ENCODE data around the gene MYPN.
"Not testable (repeated sequence)": the region's sequence is repeated elsewhere in the genome, so short reads cannot be mapped to it uniquely, and the experiment has no call there.

Gene MYPN, protein sequence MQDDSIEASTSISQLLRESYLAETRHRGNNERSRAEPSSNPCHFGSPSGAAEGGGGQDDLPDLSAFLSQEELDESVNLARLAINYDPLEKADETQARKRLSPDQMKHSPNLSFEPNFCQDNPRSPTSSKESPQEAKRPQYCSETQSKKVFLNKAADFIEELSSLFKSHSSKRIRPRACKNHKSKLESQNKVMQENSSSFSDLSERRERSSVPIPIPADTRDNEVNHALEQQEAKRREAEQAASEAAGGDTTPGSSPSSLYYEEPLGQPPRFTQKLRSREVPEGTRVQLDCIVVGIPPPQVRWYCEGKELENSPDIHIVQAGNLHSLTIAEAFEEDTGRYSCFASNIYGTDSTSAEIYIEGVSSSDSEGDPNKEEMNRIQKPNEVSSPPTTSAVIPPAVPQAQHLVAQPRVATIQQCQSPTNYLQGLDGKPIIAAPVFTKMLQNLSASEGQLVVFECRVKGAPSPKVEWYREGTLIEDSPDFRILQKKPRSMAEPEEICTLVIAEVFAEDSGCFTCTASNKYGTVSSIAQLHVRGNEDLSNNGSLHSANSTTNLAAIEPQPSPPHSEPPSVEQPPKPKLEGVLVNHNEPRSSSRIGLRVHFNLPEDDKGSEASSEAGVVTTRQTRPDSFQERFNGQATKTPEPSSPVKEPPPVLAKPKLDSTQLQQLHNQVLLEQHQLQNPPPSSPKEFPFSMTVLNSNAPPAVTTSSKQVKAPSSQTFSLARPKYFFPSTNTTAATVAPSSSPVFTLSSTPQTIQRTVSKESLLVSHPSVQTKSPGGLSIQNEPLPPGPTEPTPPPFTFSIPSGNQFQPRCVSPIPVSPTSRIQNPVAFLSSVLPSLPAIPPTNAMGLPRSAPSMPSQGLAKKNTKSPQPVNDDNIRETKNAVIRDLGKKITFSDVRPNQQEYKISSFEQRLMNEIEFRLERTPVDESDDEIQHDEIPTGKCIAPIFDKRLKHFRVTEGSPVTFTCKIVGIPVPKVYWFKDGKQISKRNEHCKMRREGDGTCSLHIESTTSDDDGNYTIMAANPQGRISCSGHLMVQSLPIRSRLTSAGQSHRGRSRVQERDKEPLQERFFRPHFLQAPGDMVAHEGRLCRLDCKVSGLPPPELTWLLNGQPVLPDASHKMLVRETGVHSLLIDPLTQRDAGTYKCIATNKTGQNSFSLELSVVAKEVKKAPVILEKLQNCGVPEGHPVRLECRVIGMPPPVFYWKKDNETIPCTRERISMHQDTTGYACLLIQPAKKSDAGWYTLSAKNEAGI (N-terminal part only)
- 0 reads per million in 2 donors for total RNA-seq

DNA sequence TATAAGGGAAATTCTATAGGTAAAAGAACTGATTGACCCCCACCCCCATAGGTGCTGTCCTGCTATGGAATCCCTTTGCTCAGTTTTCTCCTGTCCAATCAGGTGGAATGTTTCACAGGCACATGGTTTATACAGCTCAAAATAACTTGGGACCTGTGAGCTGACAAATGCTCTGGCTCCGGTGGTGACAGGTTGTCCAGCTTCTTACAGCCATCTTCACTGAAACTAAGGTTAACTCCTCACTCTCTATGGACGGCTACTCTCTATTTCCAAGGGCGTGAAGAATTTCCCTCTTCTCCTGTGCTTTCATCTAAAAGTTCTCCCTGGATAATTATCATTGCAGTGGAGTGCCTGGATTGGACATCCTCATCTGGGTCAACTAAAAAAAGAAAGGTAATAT is at the start of gene MYPN:
Gene MYPN (plus strand): TSS at position 158 of the 400 bp plus-strand sequence. CDS start 11,951 bp downstream, outside the sequence.
- no peak for DNase-seq

DNA sequence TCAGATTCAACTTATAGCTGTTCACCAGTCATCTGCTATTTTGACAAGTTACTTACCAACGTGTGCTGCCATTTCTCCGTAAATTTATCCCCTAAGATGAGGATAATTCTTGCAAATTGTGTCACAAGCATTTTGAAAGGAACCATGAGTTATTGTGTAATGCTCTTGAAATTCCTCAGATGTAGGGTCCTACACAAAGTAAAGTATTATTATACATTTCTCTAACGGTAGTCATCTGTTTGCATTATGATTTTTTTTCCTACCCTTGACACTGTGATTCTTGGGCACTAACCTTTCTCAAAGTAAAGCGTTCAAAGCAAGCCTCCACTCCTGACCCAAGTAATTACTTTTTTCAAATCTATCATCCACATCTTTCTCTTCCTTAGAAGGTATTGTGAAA is 42.3 kb upstream of the MYPN start:
- no peak for DNase-seq

DNA sequence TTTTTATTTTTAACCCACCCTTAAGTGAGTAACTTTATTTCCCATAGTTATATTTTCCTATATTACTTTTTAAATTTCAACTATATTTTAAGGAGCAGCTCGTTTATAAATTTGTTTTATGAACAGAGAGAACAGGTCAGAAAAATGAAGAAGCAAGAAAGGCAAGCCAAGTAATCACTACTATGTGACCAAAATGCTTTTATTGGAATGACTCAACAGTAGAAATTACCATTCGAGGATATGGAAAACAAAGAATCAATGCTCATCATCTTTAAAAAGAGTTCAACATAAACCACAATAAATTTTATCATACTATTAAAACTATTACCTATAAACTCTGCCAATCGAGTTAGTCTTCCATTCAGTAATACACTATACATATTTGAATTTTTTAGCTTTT is 41.8 kb upstream of the MYPN start:
- DNase-seq: peak in 1 of 5 experiments; percentile 7

DNA sequence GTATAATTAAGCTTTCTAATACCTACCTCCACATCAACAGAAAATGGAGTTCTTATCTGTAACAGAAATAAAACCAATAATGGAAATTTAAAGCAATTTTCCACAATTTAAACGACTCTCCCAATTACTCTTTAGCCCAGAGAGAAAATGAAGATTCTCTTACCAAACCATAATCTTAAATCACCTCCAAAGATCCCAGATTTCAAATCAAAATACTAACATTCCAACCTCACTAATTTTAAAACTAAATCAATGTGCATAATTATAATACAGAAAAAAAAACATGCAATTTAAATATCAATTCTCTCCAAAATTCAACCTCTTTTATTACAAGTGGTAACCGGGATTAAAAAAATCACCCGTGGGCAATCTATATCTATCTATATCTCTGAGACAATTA is 35.7 kb upstream of the MYPN start:
- no peak for DNase-seq

DNA sequence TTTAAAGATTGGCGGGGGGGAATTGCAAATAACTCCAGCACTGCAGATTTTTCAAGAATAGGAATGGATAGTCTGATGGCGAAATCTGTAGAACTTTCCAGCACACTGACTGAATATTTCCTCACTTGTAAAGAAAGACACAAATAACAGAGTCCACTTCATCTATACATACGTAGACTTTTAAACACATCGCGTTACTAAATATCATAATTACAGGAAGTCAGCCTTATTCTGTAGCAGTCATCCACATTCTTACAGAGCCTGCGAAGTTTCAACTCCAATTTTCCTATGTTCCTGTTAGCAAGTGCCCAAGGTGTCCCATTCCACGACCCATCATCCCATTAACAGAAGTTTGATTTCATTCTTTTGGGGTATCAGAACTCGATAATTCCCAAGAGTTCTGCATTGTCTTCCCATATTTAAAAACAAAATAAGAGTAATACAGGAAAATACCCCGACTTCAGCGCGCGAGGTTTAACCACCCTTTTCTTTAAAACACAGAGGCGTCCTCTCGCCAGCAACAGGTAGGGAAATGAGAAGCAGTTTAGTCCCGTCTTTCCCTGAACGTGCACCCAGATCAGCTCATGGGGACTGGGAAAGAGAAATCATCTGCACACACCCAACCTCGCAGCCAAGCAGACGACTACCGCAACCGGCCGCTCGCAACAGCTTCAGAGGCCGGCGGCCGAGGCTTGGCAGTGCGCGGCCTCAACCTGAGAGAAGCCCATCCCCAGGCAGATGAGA is 35.1 kb upstream of the MYPN start:
- peak in 1 of 5 experiments; percentile 25 for DNase-seq

DNA sequence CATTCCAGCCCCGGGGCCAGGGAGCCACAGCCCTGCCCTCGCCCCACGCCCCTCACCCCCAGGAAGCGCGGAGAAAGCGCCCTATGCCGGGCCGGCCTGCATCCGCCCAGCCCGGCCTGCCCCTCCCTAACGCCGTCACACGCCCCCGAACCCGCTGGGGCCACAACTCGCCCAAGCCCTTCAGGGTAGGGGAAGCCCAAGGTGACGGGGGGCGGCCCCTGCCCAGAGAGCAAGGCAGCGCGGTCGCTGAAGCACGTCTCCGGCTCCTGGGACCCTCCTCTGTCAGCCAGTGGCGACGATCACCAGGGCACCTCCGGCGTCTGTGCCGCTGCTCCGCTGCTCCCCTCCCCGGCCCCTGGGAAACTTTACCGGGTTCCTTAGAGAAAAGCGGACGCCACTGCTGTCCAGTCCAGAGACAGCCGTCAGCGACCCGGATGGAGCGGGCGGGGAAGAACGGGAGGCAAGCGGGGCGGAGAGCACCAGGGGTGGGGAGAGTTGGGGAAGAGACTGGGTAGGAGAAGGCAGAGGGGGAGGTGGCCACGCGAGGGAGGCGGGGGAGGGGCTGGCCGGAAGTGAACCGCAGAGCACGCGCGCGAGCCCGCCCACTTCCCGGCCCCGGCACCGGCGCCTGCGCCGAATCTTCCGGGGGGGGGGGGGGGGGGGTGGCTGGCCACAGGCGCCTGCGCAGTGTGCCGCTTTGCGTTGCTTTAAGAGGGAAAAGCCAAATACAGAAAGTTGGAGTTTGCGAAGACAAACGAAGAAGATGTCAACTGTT is 34.3 kb upstream of the MYPN start, which contains the start of gene HERC4:
Gene HERC4 (minus strand): TSS at position 509 of the 775 bp plus-strand sequence. CDS start 2,175 bp downstream, outside the sequence.
- peak; percentile 81 to 95 (median 87) for DNase-seq

DNA sequence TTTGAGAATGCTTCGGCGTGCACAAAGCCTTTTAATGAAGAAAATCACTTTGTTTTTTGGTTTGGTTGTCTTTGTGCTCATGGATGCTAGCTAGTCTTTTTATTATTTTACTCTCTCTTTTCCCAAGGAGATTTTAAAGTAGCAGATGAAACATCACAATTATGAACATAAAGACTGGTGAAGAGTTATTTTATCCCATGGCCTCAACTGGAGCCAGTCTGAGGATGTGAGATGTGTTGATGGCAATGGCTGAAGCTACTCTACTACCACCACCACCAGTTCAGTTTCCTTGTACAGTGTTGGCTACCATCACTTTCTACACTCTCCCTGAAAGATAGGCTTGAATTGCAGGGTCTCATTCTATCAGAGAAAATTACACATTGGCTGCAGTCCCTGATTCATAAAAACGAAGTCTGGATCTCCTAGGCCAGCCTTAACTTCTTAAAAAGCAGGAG is 33.7 kb upstream of the MYPN start:
- DNase-seq: no peak

DNA sequence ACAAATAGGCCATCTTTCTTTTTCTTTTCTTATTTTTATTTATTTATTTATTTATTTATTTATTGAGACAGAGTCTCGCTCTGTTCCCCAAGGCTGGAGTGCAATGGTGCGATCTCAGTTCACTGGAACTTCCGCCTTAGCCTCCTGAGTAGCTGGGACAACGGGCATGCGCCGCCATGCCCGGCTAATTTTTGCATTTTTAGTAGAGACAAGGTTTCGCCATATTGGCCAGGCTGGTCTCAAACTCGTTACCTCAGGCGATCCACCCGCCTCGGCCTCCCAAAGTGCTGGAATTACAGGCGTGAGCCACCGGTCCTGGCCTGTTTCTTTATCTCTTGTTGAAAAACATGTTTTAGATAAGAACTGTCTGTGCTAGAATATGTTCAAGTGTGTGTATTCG is 33.2 kb upstream of the MYPN start:
- not testable (repeated sequence) for DNase-seq

DNA sequence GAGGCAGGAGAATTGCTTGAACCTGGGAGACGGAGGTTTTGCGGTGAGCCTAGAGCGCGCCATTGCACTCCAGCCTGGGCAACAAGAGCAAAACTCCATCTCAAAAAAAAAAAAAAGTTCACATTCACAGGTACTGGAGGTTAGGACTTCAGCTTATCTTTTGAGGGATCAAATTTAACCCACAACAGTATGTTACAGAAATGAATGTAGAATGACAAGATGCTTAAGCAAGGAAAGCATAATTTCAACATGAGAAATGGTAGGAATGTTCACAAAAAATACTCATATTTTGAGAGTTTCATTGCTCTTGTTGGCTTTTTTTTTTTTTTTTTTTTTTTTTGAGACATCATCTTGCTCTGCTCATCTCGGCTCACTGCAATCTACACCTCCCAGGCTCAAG is 32.3 kb upstream of the MYPN start:
- peak in 1 of 5 experiments; percentile 87 for DNase-seq

DNA sequence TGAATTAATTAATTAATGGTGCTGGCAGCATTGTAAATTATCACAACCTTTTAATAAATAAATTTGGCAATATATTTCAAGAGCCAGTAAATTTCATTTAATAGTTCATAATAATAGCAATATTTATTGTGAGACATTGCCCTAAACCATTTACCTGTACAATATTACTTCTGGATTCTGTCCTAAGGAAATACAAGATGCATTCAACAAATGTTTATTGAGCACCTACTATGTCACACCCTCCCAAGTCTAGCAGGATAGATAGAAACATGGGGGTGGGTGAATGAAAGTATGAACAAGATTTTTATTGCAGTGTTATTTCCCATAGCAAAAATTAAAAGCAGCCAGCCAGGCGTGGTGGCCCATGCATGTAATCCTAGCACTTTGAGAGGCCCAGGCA is 29.9 kb upstream of the MYPN start:
- DNase-seq: no peak

DNA sequence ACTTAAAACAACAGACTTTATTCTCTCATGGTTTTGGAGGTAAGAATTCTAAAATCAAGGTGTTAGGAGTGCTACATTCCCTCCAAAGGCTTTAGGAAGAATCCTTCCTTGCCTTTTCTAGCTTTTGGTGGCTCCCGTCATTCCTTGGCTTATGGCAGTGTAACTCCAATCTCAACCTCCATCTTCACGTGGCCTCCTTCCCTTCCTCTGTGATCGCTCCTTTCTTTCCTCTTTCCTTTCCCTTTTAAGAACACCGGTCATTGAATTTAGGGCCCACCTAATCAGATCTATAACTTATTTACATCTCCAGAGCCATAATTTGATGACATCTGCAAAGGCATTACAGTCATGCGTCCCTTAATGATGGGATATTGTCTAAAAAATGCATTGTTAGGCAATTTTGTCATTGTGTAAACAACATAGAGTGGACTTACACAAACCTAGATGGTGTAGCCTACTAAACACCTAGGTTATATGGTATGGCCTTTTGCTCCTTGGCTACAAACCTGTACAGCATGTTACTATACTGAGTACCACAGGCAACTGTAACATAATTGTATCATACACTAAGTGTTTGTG is 28.3 kb upstream of the MYPN start:
- no peak for DNase-seq

DNA sequence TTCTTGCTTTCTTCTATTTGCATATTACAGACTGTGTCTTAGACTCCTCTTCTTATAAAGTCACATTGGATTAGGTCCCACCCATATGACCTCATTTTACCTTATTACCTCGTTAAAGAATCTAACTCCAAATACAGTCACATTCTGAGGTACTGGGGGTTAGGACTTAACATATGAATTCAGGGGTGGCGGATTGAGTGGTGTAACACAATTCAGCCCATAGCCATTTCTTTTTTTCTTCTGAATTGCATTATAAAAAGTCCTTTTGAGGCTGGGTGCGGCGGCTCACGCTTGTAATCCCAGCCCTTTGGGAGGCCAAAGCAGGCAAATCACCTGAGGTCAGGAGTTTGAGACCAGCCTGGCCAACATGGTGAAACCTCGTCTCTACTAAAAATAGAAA is 27.4 kb upstream of the MYPN start:
- DNase-seq: no peak

DNA sequence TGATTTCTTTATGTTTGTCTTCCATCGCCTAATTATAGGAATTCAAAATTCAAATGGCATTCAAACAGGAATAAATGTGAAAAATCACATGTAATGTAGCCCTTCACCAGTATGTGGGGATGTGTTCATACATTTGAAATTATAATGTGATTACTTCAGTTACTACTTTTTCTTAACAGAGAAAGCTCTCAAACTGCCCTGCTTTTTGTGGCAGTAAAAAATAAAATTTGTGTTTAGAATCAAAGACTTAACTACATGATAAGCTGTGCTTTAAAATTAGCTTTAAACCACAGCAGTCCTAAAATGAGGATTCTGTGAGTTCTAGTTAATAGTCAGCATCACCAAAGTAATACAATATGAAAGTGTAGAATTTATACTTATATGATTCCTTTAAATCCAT is 26.4 kb upstream of the MYPN start:
- no peak for DNase-seq

DNA sequence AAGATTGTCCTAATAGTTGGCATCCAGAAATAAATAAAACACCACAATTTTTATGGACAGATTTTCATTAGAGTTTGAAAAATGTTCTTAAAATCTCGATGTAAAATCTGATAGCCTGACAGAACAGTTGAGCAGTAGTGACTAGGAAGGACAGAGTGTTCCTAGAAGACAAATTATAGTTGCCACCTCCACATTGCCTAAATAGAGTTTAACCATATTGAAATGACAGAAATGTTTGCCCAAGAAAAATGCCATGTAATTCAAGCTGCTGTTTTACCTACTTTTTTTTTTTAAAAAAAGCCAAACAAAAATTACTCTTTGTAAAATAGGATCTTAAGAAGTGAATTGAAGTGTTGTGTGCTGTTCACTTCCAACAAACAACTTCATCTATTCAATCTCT is 25.3 kb upstream of the MYPN start:
- DNase-seq: no peak

DNA sequence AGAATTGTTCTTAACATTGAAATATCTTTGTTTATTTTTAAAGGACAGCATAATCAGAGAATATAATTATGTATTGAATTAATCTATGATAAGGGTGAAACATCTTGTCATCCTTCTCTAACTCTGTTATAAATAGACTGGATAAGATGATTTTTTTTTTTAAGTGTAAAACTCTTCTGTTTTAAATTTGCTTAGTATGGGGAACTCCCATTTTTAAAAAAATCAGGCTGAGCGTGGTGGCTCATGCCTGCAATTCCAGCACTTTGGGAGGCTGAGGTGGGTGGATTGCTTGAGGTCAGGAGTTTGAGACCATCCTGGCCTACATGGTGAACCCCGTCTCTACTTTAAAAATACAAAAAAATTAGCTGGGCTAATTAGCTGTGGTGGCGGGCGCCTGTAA is 24.8 kb upstream of the MYPN start:
- DNase-seq: no peak

DNA sequence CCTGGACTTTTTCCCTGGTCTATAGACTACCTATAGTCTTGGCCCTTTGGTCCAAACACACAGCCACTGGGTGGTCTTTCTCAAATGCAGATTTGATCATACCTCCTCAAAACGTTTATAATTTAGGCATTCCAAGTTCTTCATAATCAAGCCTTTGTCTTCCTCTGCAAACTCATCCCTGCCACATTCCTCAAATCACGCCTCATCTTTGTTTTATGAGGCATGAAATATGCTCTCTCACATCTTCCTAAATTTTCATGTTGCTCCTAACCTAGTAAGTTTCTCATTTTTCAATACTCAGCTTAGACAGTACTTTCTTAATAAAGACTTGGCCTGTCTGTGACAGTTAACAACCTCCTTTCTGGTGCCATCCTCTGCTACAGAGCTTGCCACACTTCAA is 23.3 kb upstream of the MYPN start:
- no peak for DNase-seq

DNA sequence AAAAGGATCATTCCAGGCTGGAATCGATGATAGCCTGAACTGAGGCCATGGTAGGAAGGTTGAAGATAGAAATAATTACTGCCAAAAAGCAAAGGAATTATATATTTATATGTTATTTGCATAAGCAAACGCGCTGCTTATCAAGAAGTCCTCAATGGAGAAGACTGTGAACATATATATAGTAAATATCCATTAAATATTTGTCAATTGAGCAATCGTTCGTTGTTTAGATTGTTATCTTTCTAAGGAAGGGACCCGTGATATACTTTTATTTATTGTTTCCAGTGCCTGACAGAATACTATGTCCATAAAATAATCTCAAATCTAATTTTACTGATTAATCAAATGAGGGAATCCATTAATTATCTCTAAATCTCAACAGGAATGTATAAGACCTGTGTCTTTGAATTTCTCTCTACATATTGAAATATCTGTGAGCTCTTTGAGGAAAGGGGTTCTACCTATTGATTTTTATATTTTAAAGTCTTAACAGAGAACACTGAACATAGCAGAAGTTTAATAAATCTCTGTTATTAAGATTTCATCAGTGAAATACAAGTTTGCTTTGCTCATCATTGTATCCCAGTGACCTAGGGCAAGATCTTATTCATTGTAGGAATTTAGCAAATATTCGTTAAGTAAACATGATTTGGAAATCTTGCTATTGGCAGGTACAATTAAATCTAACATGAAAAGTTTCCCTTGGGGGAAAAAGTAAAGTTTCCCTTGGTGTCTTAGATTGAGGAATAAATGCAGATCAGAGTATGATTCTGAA is 22.2 kb upstream of the MYPN start:
- no peak for DNase-seq

DNA sequence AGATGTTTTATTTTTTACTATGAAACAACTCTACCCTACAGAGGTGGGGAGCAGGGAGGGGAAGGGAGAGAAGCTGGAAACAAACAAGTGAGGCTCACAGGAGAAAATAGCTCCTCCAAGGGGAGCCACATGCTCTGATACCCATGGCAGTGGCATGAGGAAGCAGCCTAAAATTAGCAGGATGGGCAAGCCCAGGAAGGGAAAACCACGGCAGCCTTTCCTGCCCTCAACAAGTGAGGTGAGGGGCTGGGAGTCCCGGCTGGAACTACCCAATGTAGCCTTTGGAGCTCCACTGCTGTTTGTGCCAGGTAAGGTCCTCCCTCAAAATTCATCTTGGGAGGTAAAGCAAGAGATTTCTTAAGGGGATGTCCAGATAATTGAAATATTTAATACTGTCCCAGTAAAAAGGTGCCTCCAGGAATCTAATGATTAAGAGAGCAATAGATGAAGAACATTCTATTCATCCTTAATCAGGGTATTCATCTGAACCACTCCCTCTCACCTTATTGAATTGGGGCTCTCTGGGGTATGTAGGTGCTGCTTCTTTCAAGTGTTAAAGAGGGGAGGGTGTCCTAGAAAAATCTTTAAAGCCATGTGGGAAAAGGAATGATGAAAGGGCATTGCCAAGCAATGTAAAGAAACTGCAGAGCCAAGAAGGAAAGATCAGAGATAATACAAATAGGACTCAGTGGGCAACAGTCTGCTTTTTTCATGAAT is 21.4 kb upstream of the MYPN start:
- no peak for DNase-seq

DNA sequence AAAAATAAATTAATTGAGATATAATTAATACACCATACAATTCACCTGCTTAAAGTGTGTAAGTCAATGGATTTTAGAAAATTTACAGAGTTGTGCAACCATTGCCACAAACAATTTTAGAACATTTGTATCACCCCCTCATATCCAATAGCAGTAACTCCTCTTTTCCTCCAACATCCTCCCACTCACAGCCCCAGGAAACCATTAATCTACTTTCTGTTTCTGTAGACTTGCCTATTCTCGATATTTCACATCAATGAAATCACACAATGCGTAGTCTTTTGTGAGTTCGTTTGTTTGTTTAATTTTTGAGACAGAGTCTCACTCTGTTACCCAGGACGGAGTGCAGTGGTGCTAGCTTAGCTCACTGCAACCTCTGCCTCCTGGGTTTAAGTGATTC is 20.5 kb upstream of the MYPN start:
- DNase-seq: peak in 1 of 5 experiments; percentile 62

Measured in T-helper 2 cell (primary cell).